Mesenchymal stem cell (in vitro differentiated cells and primary cell): ENCODE measurements around the gene FAM219A.

Experiments
- DNase-seq: peaks from one replicate; pipeline ENCODE4 v3.0.0-alpha.2; 2013
- H2AFZ ChIP-seq: one replicate; pipeline ENCODE4 v1.6.1; 2013; ENCODE audit warnings: low read depth, mild to moderate bottlenecking, control low read depth, inconsistent platforms, low read length, moderate library complexity
- H2AK5ac ChIP-seq: 2 replicates; pipeline ENCODE4 v1.6.1; 2013; ENCODE audit warnings: low read length, moderate library complexity, mild to moderate bottlenecking, inconsistent platforms; ENCODE audit not compliant: severe bottlenecking
- H2BK120ac ChIP-seq: one replicate; pipeline ENCODE4 v1.6.1; 2013; ENCODE audit warnings: low read depth, mild to moderate bottlenecking, inconsistent platforms, low read length, moderate library complexity
- H2BK12ac ChIP-seq, 2 experiments: one replicate each; pipeline ENCODE4 v1.6.1; 2013; ENCODE audit warnings: inconsistent platforms in 2 of 2, low read length in 2 of 2, mild to moderate bottlenecking in 2 of 2, moderate library complexity in 2 of 2, control low read depth in 1 of 2
- H2BK15ac ChIP-seq: one replicate; pipeline ENCODE4 v1.6.1; 2013; ENCODE audit warnings: mild to moderate bottlenecking, low read depth, inconsistent platforms; ENCODE audit not compliant: poor library complexity, severe bottlenecking
- H2BK5ac ChIP-seq: 2 replicates; pipeline ENCODE4 v1.6.1; 2013; ENCODE audit warnings: low read depth, mild to moderate bottlenecking, low read length, control low read depth, inconsistent platforms; ENCODE audit not compliant: poor library complexity, severe bottlenecking
- H3K14ac ChIP-seq, 2 experiments: one replicate each; pipeline ENCODE4 v1.6.1; 2013; ENCODE audit warnings: inconsistent platforms in 2 of 2, low read length in 2 of 2, control low read depth in 1 of 2, mild to moderate bottlenecking in 1 of 2, moderate library complexity in 1 of 2
- H3K18ac ChIP-seq, 2 experiments: one replicate each; pipeline ENCODE4 v1.6.1; 2013; ENCODE audit warnings: inconsistent platforms in 2 of 2, low read length in 2 of 2, control low read depth in 1 of 2, low read depth in 1 of 2, mild to moderate bottlenecking in 1 of 2
- H3K23ac ChIP-seq, 2 experiments: one replicate each; pipeline ENCODE4 v1.6.1; 2013; ENCODE audit warnings: inconsistent platforms in 2 of 2, low read length in 2 of 2, mild to moderate bottlenecking in 2 of 2, moderate library complexity in 2 of 2, control low read depth in 1 of 2
- H3K27ac ChIP-seq: 2 replicates; pipeline ENCODE4 v1.5.1; 2013; ENCODE audit warnings: mild to moderate bottlenecking, moderate library complexity, low read length, control low read depth, inconsistent platforms; ENCODE audit not compliant: poor library complexity, severe bottlenecking
- H3K27me3 ChIP-seq, 2 experiments: 2 replicates each; pipeline versions ENCODE4 v1.6.1 to v1.7.0; 2013; ENCODE audit warnings: low read length in 2 of 2, mild to moderate bottlenecking in 2 of 2, moderate library complexity in 2 of 2, control low read depth in 1 of 2, inconsistent platforms in 1 of 2; ENCODE audit not compliant: control insufficient read depth in 1 of 2, insufficient read depth in 1 of 2
- H3K36me3 ChIP-seq, 2 experiments: 2 replicates each; pipeline versions ENCODE4 v1.6.1 to v1.7.0; 2013; ENCODE audit warnings: low read length in 2 of 2, control low read depth in 1 of 2, inconsistent platforms in 1 of 2, low read depth in 1 of 2, mild to moderate bottlenecking in 1 of 2; ENCODE audit not compliant: insufficient read depth in 2 of 2, control insufficient read depth in 1 of 2
- H3K4ac ChIP-seq, 2 experiments: one replicate each; pipeline ENCODE4 v1.6.1; 2013; ENCODE audit warnings: inconsistent platforms in 2 of 2, low read length in 2 of 2, mild to moderate bottlenecking in 2 of 2, moderate library complexity in 2 of 2, control low read depth in 1 of 2, low read depth in 1 of 2
- H3K4me1 ChIP-seq: 2 replicates; pipeline ENCODE4 v1.6.1; 2013; ENCODE audit warnings: low read depth, low read length, control low read depth; ENCODE audit not compliant: control insufficient read depth, insufficient read depth
- H3K4me2 ChIP-seq: 2 replicates; pipeline ENCODE4 v1.6.1; 2013; ENCODE audit warnings: low read length, mild to moderate bottlenecking, inconsistent platforms; ENCODE audit not compliant: poor library complexity, severe bottlenecking
- H3K4me3 ChIP-seq, 2 experiments: 2 replicates each; pipeline versions ENCODE4 v1.5.1 to v1.7.0; 2013; ENCODE audit warnings: low read length in 2 of 2, mild to moderate bottlenecking in 2 of 2, control low read depth in 1 of 2, low read depth in 1 of 2; ENCODE audit not compliant: insufficient read depth in 1 of 2
- H3K79me1 ChIP-seq: replicated peaks from 2 replicates; pipeline ENCODE4 v1.6.1; 2013; ENCODE audit warnings: mild to moderate bottlenecking, control low read depth, low read length, inconsistent platforms; ENCODE audit not compliant: poor library complexity, severe bottlenecking
- H3K9ac ChIP-seq: 2 replicates; pipeline ENCODE4 v1.7.0; 2013; ENCODE audit warnings: mild to moderate bottlenecking, low read length, moderate library complexity
- H3K9me3 ChIP-seq: 2 replicates; pipeline ENCODE4 v1.7.0; 2013; ENCODE audit warnings: mild to moderate bottlenecking, low read length; ENCODE audit not compliant: control insufficient read depth
- H4K8ac ChIP-seq: one replicate; pipeline ENCODE4 v1.6.1; 2013; ENCODE audit warnings: inconsistent platforms, mild to moderate bottlenecking, low read length, moderate library complexity
- H4K91ac ChIP-seq: one replicate; pipeline ENCODE4 v1.6.1; 2013; ENCODE audit warnings: mild to moderate bottlenecking, low read length, inconsistent platforms
- WGBS: methylation state at CpG from one replicate; pipeline ENCODE4 v1.1.7; 2013; ENCODE audit warnings: mixed read lengths; 5-methylcytosine and 5-hydroxymethylcytosine counted together

FAM219A gene

GRCh38 chr9:34451135-34451534 lies 7.2 kb downstream of the FAM219A start:
- WGBS, result 21% methylated on average over 2 of the region's 2 CpGs
- Histone ChIP-seq H3K27me3 (no peaks in the 10 kb centered on the region), H2AK5ac (no peak overlapping the region)

GRCh38 chr9:34450644-34451043 lies 7.7 kb downstream of the FAM219A start:
- Histone ChIP-seq H3K4ac (no peak overlapping the region), H3K27ac (no peak overlapping the region), H3K79me1 (peaks cover 29% of the 10 kb centered on the region), H3K4me2 (no peak overlapping the region), H2BK15ac (no peak overlapping the region), H3K9me3 (no peaks in the 10 kb centered on the region), H2BK5ac (no peak overlapping the region), H3K4me1 (peaks cover 9% of the 10 kb centered on the region), H3K9ac (no peak overlapping the region), H3K18ac (no peak overlapping the region), H3K23ac (no peak overlapping the region), H2AK5ac (no peak overlapping the region), H2BK120ac (no peak overlapping the region), H3K4me3 (no peak overlapping the region), H4K91ac (no peak overlapping the region), H4K8ac (no peak overlapping the region), H3K14ac (no peak overlapping the region), H2AFZ (no peak overlapping the region), H3K36me3 (no peaks in the 10 kb centered on the region), H2BK12ac (no peak overlapping the region), H3K27me3 (no peaks in the 10 kb centered on the region)
- WGBS, result 96% methylated on average over 10 of the region's 10 CpGs
- DNase-seq, result no peak

More at GRCh38 chr9:34451135-34451534, 7.2 kb downstream of the FAM219A start:
- no peak overlapping the region for H3K14ac ChIP-seq
- H3K4ac ChIP-seq, result no peak overlapping the region
- peak overlapping the region in 1 of 2 experiments; percentile 38 for H3K18ac ChIP-seq
- H4K91ac ChIP-seq, result no peak overlapping the region
- H2BK15ac ChIP-seq, result no peak overlapping the region
- H2BK120ac ChIP-seq, result no peak overlapping the region
- no peak overlapping the region for H4K8ac ChIP-seq
- no peaks in the 10 kb centered on the region for H3K36me3 ChIP-seq
- H2BK12ac ChIP-seq, result no peak overlapping the region
- no peaks in the 10 kb centered on the region for H3K9me3 ChIP-seq
- no peak overlapping the region for H2BK5ac ChIP-seq
- no peak overlapping the region for H2AFZ ChIP-seq
- H3K27ac ChIP-seq, result no peak overlapping the region
- H3K4me3 ChIP-seq, result no peak overlapping the region
- H3K4me1 ChIP-seq, result peaks cover 9% of the 10 kb centered on the region
- H3K79me1 ChIP-seq, result peaks cover 31% of the 10 kb centered on the region
- no peak overlapping the region for H3K4me2 ChIP-seq
- no peak overlapping the region for H3K9ac ChIP-seq
- DNase-seq, result no peak
- H3K23ac ChIP-seq, result no peak overlapping the region

- Histone ChIP-seq H4K91ac (no peak overlapping the region), H3K36me3 (no peaks in the 10 kb centered on the region), H3K4me1 (peaks cover 8% of the 10 kb centered on the region), H3K4me3 (no peak overlapping the region), H2AFZ (no peak overlapping the region), H3K4me2 (no peak overlapping the region), H4K8ac (no peak overlapping the region), H2BK120ac (no peak overlapping the region), H3K9ac (no peak overlapping the region), H3K79me1 (peaks cover 31% of the 10 kb centered on the region), H3K9me3 (no peaks in the 10 kb centered on the region), H3K4ac (no peak overlapping the region), H2BK15ac (no peak overlapping the region), H2BK5ac (no peak overlapping the region), H3K18ac (no peak overlapping the region), H3K27ac (no peak overlapping the region), H2AK5ac (no peak overlapping the region), H3K23ac (no peak overlapping the region), H3K27me3 (no peaks in the 10 kb centered on the region), H2BK12ac (no peak overlapping the region), H3K14ac (no peak overlapping the region)
- no peak for DNase-seq
- WGBS, result 100% methylated on average over 1 of the region's 1 CpG
Measured at GRCh38 chr9:34446951-34447350, 11.4 kb downstream of the FAM219A start.

GRCh38 chr9:34446468-34446891 lies 11.9 kb downstream of the FAM219A start:
- H3K4me1 ChIP-seq, result peaks cover 6% of the 10 kb centered on the region
- H2BK15ac ChIP-seq, result no peak overlapping the region

More at GRCh38 chr9:34446468-34446891, 11.9 kb downstream of the FAM219A start:
- H4K8ac ChIP-seq, result no peak overlapping the region
- peaks cover 31% of the 10 kb centered on the region for H3K79me1 ChIP-seq
- H2BK12ac ChIP-seq, result no peak overlapping the region
- no peak overlapping the region for H3K4me2 ChIP-seq
- H2AK5ac ChIP-seq, result no peak overlapping the region
- no peak overlapping the region for H3K4me3 ChIP-seq
- no peak overlapping the region for H3K23ac ChIP-seq
- no peak overlapping the region for H2BK5ac ChIP-seq
- no peaks in the 10 kb centered on the region for H3K36me3 ChIP-seq
- no peak overlapping the region for H4K91ac ChIP-seq
- H2AFZ ChIP-seq, result no peak overlapping the region
- H3K14ac ChIP-seq, result no peak overlapping the region
- no peaks in the 10 kb centered on the region for H3K9me3 ChIP-seq
- no peaks in the 10 kb centered on the region for H3K27me3 ChIP-seq
- no peak overlapping the region for H3K18ac ChIP-seq
- peak; percentile 32 for DNase-seq
- no peak overlapping the region for H2BK120ac ChIP-seq
- H3K9ac ChIP-seq, result no peak overlapping the region
- H3K4ac ChIP-seq, result no peak overlapping the region
- H3K27ac ChIP-seq, result no peak overlapping the region
